Chondrocyte (in vitro differentiated cells): ENCODE results near the gene RFX4. TPM values are rescaled to one million over a fixed set of nuclear protein-coding genes. Genes with fewer than 3 reads are reported as not detected.
"Not testable (repeated sequence)": the region's sequence is repeated elsewhere in the genome, so short reads cannot be mapped to it uniquely, and the experiment has no call there.

ENCODE experiments used
- DNase-seq: peaks from one replicate; pipeline ENCODE4 v3.0.0; 2021; ENCODE audit warnings: mixed read lengths, low spot score
- H3K27ac Mint-ChIP-seq: one replicate; pipeline ENCODE4 v1.8.0; 2021; ENCODE audit warnings: mild to moderate bottlenecking, moderate library complexity, mixed read lengths; ENCODE audit not compliant: unreplicated experiment
- H3K27me3 Mint-ChIP-seq: 2 replicates; pipeline ENCODE4 v1.8.0; 2021; ENCODE audit warnings: low read depth, mixed read lengths
- H3K36me3 Mint-ChIP-seq: 2 replicates; pipeline ENCODE4 v1.8.0; 2021; ENCODE audit warnings: low read depth, mixed read lengths
- H3K4me1 Mint-ChIP-seq: 2 replicates; pipeline ENCODE4 v1.8.0; 2021; ENCODE audit warnings: low read depth, mild to moderate bottlenecking, mixed read lengths
- H3K4me3 Mint-ChIP-seq: one replicate; pipeline ENCODE4 v1.8.0; 2021; ENCODE audit warnings: mild to moderate bottlenecking, moderate library complexity, mixed read lengths; ENCODE audit not compliant: unreplicated experiment
- H3K9me3 Mint-ChIP-seq: 2 replicates; pipeline ENCODE4 v1.8.0; 2021; ENCODE audit warnings: low read depth, mixed read lengths
- CTCF ChIP-seq: fragments of 200-600 bp; sonication (generic); IDR thresholded peaks from 2 replicates; pipeline ENCODE4 v1.5.0; 2021; ENCODE audit warnings: antibody characterized with exemption, mild to moderate bottlenecking, moderate library complexity
- total RNA-seq: library from RNA; stranded (reverse); gene quantifications from 3 replicates; pipeline ENCODE4 v1.2.1, GENCODE V29; 2021

The RFX4 gene
- total RNA-seq, 1 donor from 2014 or later: not detected

GRCh38 chr12:106724116-106724515 is 141.3 kb downstream of the RFX4 start:
- H3K27ac Mint-ChIP-seq: no peak overlapping the region
- no peaks in the 10 kb centered on the region for H3K4me1 Mint-ChIP-seq
- H3K4me3 Mint-ChIP-seq: no peak overlapping the region
- no peaks in the 10 kb centered on the region for H3K36me3 Mint-ChIP-seq
- H3K9me3 Mint-ChIP-seq: no peaks in the 10 kb centered on the region
- no peak for TF ChIP-seq CTCF
- H3K27me3 Mint-ChIP-seq: peaks cover 3% of the 10 kb centered on the region
- DNase-seq: no peak

GRCh38 chr12:106724934-106725333 is 142.1 kb downstream of the RFX4 start:
- Mint-ChIP-seq H3K36me3 (no peaks in the 10 kb centered on the region), H3K27me3 (peaks cover 3% of the 10 kb centered on the region), H3K4me1 (no peaks in the 10 kb centered on the region), H3K9me3 (no peaks in the 10 kb centered on the region), H3K27ac (no peak overlapping the region), H3K4me3 (no peak overlapping the region)
- no peak for DNase-seq
- TF ChIP-seq CTCF: no peak

GRCh38 chr12:106726603-106727202 is 143.9 kb downstream of the RFX4 start:
- not testable (repeated sequence) for H3K9me3 Mint-ChIP-seq, H3K36me3 Mint-ChIP-seq, H3K27me3 Mint-ChIP-seq, H3K4me3 Mint-ChIP-seq, H3K27ac Mint-ChIP-seq, DNase-seq, H3K4me1 Mint-ChIP-seq

GRCh38 chr12:106729611-106730010 is 146.8 kb downstream of the RFX4 start:
- H3K36me3 Mint-ChIP-seq: no peaks in the 10 kb centered on the region
- peaks cover 3% of the 10 kb centered on the region for H3K9me3 Mint-ChIP-seq
- TF ChIP-seq CTCF: no peak
- no peaks in the 10 kb centered on the region for H3K27me3 Mint-ChIP-seq
- H3K27ac Mint-ChIP-seq: no peak overlapping the region
- no peak for DNase-seq
- no peak overlapping the region for H3K4me3 Mint-ChIP-seq
- no peaks in the 10 kb centered on the region for H3K4me1 Mint-ChIP-seq

GRCh38 chr12:106732890-106733289 is 150.1 kb downstream of the RFX4 start:
- H3K4me1 Mint-ChIP-seq: no peaks in the 10 kb centered on the region
- H3K27ac Mint-ChIP-seq: no peak overlapping the region
- DNase-seq: no peak
- no peak overlapping the region for H3K4me3 Mint-ChIP-seq
- H3K27me3 Mint-ChIP-seq: no peaks in the 10 kb centered on the region
- peaks cover 3% of the 10 kb centered on the region for H3K9me3 Mint-ChIP-seq
- no peak for TF ChIP-seq CTCF
- no peaks in the 10 kb centered on the region for H3K36me3 Mint-ChIP-seq

GRCh38 chr12:106733660-106734059 is 150.9 kb downstream of the RFX4 start:
- TF ChIP-seq CTCF: no peak
- H3K4me3 Mint-ChIP-seq: no peak overlapping the region
- DNase-seq: no peak
- no peaks in the 10 kb centered on the region for H3K36me3 Mint-ChIP-seq
- H3K27me3 Mint-ChIP-seq: no peaks in the 10 kb centered on the region
- H3K9me3 Mint-ChIP-seq: peaks cover 3% of the 10 kb centered on the region
- H3K27ac Mint-ChIP-seq: no peak overlapping the region
- no peaks in the 10 kb centered on the region for H3K4me1 Mint-ChIP-seq
